GM12878 (cell line): ENCODE measurements around the gene TMEM201. TPM values are rescaled to one million over a fixed set of nuclear protein-coding genes. Genes with fewer than 3 reads are reported as not detected.

Experiments
- ATAC-seq: fragments of 200-7000 bp; cut with Tn5 transposase; 3 replicates; pipeline ENCODE4 v1.9.1; 2020; ENCODE audit warnings: mild to moderate bottlenecking, moderate library complexity
- BruUV-seq: library from RNA; stranded (reverse); fragments of 400-500 nt; replicated peaks from 2 replicates; lab custom pipeline; 2021; lab: Mats Ljungman, UMichigan
- CTCF ChIA-PET: fragments of 300-600 bp; sonication (Branson Sonifier 250); formaldehyde crosslinking; extraction: SDS; loops from one replicate; lab custom pipeline; 2021; ENCODE audit warnings: inconsistent platforms; lab: Yijun Ruan, JAX
- POLR2A ChIA-PET: fragments of 350-600 bp; formaldehyde crosslinking; extraction: SDS; loops from one replicate; lab custom pipeline; 2021; ENCODE audit warnings: inconsistent platforms; lab: Charles Lee
- RAD21 ChIA-PET: fragments of 300-600 bp; sonication (Branson Sonifier 250); formaldehyde crosslinking; loops from one replicate; lab custom pipeline; 2023; ENCODE audit warnings: antibody characterized with exemption; ENCODE audit not compliant: unreplicated experiment; lab: Charles Lee
- SMC1A ChIA-PET: fragments of 300-600 bp; sonication (Branson Sonifier 250); formaldehyde crosslinking; loops from one replicate; lab custom pipeline; 2023; ENCODE audit not compliant: unreplicated experiment, uncharacterized antibody; lab: Charles Lee
- DNase-seq: peaks from one replicate; pipeline ENCODE4 v3.0.0-alpha.2; 2011; ENCODE audit warnings: low read depth, low spot score
- FAIRE-seq: peaks from 3 replicates; lab custom pipeline; 2011; peaks lifted over from hg19 to GRCh38; lab: Jason Lieb, UNC
- H2AFZ ChIP-seq: 2 replicates; pipeline ENCODE4 v1.6.0; 2011; ENCODE audit warnings: low read depth, low read length, control low read depth; ENCODE audit not compliant: control insufficient read depth
- H3K27ac ChIP-seq: 2 replicates; pipeline ENCODE4 v1.5.1; 2011; ENCODE audit warnings: control low read depth; ENCODE audit not compliant: control insufficient read depth, insufficient read depth
- H3K27me3 ChIP-seq, 2 experiments: replicated peaks in 1 of 2; 2 replicates each; pipeline versions ENCODE4 v1.6.0 to v1.6.1; 2011; ENCODE audit warnings: low read length in 1 of 2; ENCODE audit not compliant: control insufficient read depth in 2 of 2, insufficient read depth in 2 of 2
- H3K36me3 ChIP-seq, 2 experiments: 2 replicates each; pipeline ENCODE4 v1.5.1; 2011; ENCODE audit warnings: low read length in 1 of 2; ENCODE audit not compliant: control insufficient read depth in 2 of 2, insufficient read depth in 2 of 2
- H3K4me1 ChIP-seq: 2 replicates; pipeline ENCODE4 v1.6.1; 2011; ENCODE audit warnings: mild to moderate bottlenecking, low read length, moderate library complexity, mixed read lengths; ENCODE audit not compliant: control insufficient read depth, insufficient read depth
- H3K4me2 ChIP-seq: 2 replicates; pipeline ENCODE4 v1.6.0; 2011; ENCODE audit warnings: control low read depth; ENCODE audit not compliant: control insufficient read depth, insufficient read depth
- H3K4me3 ChIP-seq: fragments of 200-600 bp; sonication (generic); 2 replicates; pipeline ENCODE4 v1.5.1; 2016
- H3K79me2 ChIP-seq: 2 replicates; pipeline ENCODE4 v1.6.0; 2011; ENCODE audit warnings: low read length; ENCODE audit not compliant: control insufficient read depth, insufficient read depth
- H3K9ac ChIP-seq: 2 replicates; pipeline ENCODE4 v1.8.0; 2011; ENCODE audit warnings: low read length, control low read depth, mixed read lengths; ENCODE audit not compliant: control insufficient read depth, insufficient read depth
- H3K9me3 ChIP-seq: replicated peaks from 3 replicates; pipeline ENCODE4 v1.5.1; 2011; ENCODE audit warnings: mild to moderate bottlenecking, low read length; ENCODE audit not compliant: control insufficient read depth, insufficient read depth
- H4K20me1 ChIP-seq: 2 replicates; pipeline ENCODE4 v1.6.0; 2011; ENCODE audit not compliant: control insufficient read depth, insufficient read depth
- CHD4 ChIP-seq: fragments of 200-600 bp; sonication (generic); IDR thresholded peaks from 2 replicates; pipeline ENCODE4 v1.6.1; 2016; ENCODE audit warnings: mild to moderate bottlenecking
- IKZF2 ChIP-seq, 2 experiments: fragments of 450-650 bp; IDR thresholded peaks; 2 replicates each; pipeline ENCODE4 v1.6.1; 2017; ENCODE audit warnings: mild to moderate bottlenecking in 2 of 2, moderate library complexity in 2 of 2
- LARP7 ChIP-seq: fragments of 450-650 bp; IDR thresholded peaks from 2 replicates; pipeline ENCODE4 v1.6.1; 2017; ENCODE audit warnings: mild to moderate bottlenecking
- RELB ChIP-seq: fragments of 450-650 bp; IDR thresholded peaks from 2 replicates; pipeline ENCODE4 v1.6.1; 2017; ENCODE audit warnings: low read depth, mild to moderate bottlenecking, moderate library complexity
- SIN3A ChIP-seq: IDR thresholded peaks from 2 replicates; pipeline ENCODE4 v1.6.1; 2012; ENCODE audit warnings: low read depth, low read length, improper control_type of control experiment
- USF1 ChIP-seq: IDR thresholded peaks from 2 replicates; pipeline ENCODE4 v1.6.1; 2011; ENCODE audit warnings: borderline replicate concordance, low read depth, mild to moderate bottlenecking, moderate library complexity, mixed read lengths, low read length; ENCODE audit not compliant: insufficient read depth; ENCODE audit errors: extremely low read length
- YBX1 ChIP-seq: fragments of 450-650 bp; IDR thresholded peaks from 2 replicates; pipeline ENCODE4 v1.6.1; 2016; ENCODE audit warnings: antibody characterized with exemption
- ZBED1 ChIP-seq: IDR thresholded peaks from 2 replicates; pipeline ENCODE4 v1.6.1; 2016; ENCODE audit warnings: borderline replicate concordance
- ZBTB33 ChIP-seq: fragments of 450-650 bp; IDR thresholded peaks from 2 replicates; pipeline ENCODE4 v1.6.1; 2017; ENCODE audit warnings: mild to moderate bottlenecking
- WGBS: methylation state at CpG from one replicate; pipeline ENCODE4 v1.1.6; 2016; ENCODE audit warnings: low lambda C conversion rate; ENCODE audit not compliant: insufficient replicate concordance, insufficient coverage; ENCODE audit errors: missing lambda C conversion rate; 5-methylcytosine and 5-hydroxymethylcytosine counted together
- in situ Hi-C: fragments of 300-500 bp; cut with MboI; formaldehyde crosslinking; loops from 9 replicates; pipeline ENCODE4 v1.14.3; 2018; ENCODE audit warnings: mixed read lengths
- intact Hi-C: fragments of 100-400 bp; cut with micrococcal nuclease; formaldehyde crosslinking; loops from one replicate; pipeline ENCODE4 v1.14.2; 2022; ENCODE audit not compliant: unreplicated experiment
- polyA plus RNA-seq, 11 experiments: library from polyadenylated mRNA; depleted of rRNA in 4 of 11; unstranded in 6 of 11; stranded (reverse) in 5 of 11; fragments of >200 nt; fragmentation: Nextera tagmentation in 4 of 11; fragmentation: Illumina TruSeq in 1 of 11; extraction: Ambion mirVana in 4 of 11; extraction: Trizol in 1 of 11; gene quantifications; 1 replicate in 1 of 11; 2 replicates in 10 of 11; pipeline versions ENCODE4 v1.2.1 to v1.2.3, GENCODE V29; 2011 to 2016; ENCODE audit warnings: inconsistent platforms in 2 of 11, missing spikeins in 2 of 11, low read depth in 1 of 11
- total RNA-seq, 4 experiments: library from RNA; depleted of rRNA in 3 of 4; stranded (reverse); fragments of >200 nt in 3 of 4; fragmentation: Illumina TruSeq in 1 of 4; extraction: Trizol in 1 of 4; gene quantifications; 2 replicates each; pipeline versions ENCODE4 v1.2.1 to v1.2.3, GENCODE V29; 2013 to 2021
- TF ChIP-seq, protein P1 (sequence below): fragments of 450-650 bp; IDR thresholded peaks from 2 replicates; pipeline ENCODE4 v1.6.1; 2017; ENCODE audit warnings: mild to moderate bottlenecking, moderate library complexity

TMEM201 gene
- total and polyA plus RNA-seq, 10 of the 15 experiments (the other 5 are each of a cell fraction or from before 2014, with no cell fraction given) = 0.13 to 26.6 (median 6.1) TPM

GRCh38 chr1:9561429-9561828 lies 27.3 kb upstream of the TMEM201 start:
- Histone ChIP-seq H3K27me3 (no peaks in the 10 kb centered on the region), H3K36me3 (peaks cover under 1 to 8% of the 10 kb centered on the region in 2 experiments), H3K27ac (no peak overlapping the region), H3K79me2 (no peaks in the 10 kb centered on the region; the same call in 1 of the 2 replicates), H3K4me2 (no peak overlapping the region), H4K20me1 (no peaks in the 10 kb centered on the region), H3K4me1 (no peaks in the 10 kb centered on the region), H2AFZ (no peak overlapping the region), H3K9me3 (no peaks in the 10 kb centered on the region)
- ChIA-PET SMC1A (interaction anchor here (0.6 kb wide), 1 partner anchor 18 kb away, joined by 3 read pairs; no protein-coding TSS in a partner anchor), RAD21 (no interaction called here), CTCF (interaction anchor here (3.1 kb wide), 1 partner anchor 12 kb away, joined by 17 read pairs; no protein-coding TSS in a partner anchor)
- ATAC-seq = no peak
- in situ Hi-C loops = no loop called here
- WGBS = 93% methylated on average over 3 of the region's 3 CpGs
- DNase-seq = no peak
- FAIRE-seq = no peak
- intact Hi-C loops = no loop called here
- TF ChIP-seq CHD4 (no peak), USF1 (no peak), ZBTB33 (no peak), IKZF2 (IDR thresholded peaks at IDR 0.05) (no peak), SIN3A (no peak), YBX1 (no peak), ZBED1 (no peak), LARP7 (no peak), RELB (no peak)
- TF ChIP-seq, protein P1, sequence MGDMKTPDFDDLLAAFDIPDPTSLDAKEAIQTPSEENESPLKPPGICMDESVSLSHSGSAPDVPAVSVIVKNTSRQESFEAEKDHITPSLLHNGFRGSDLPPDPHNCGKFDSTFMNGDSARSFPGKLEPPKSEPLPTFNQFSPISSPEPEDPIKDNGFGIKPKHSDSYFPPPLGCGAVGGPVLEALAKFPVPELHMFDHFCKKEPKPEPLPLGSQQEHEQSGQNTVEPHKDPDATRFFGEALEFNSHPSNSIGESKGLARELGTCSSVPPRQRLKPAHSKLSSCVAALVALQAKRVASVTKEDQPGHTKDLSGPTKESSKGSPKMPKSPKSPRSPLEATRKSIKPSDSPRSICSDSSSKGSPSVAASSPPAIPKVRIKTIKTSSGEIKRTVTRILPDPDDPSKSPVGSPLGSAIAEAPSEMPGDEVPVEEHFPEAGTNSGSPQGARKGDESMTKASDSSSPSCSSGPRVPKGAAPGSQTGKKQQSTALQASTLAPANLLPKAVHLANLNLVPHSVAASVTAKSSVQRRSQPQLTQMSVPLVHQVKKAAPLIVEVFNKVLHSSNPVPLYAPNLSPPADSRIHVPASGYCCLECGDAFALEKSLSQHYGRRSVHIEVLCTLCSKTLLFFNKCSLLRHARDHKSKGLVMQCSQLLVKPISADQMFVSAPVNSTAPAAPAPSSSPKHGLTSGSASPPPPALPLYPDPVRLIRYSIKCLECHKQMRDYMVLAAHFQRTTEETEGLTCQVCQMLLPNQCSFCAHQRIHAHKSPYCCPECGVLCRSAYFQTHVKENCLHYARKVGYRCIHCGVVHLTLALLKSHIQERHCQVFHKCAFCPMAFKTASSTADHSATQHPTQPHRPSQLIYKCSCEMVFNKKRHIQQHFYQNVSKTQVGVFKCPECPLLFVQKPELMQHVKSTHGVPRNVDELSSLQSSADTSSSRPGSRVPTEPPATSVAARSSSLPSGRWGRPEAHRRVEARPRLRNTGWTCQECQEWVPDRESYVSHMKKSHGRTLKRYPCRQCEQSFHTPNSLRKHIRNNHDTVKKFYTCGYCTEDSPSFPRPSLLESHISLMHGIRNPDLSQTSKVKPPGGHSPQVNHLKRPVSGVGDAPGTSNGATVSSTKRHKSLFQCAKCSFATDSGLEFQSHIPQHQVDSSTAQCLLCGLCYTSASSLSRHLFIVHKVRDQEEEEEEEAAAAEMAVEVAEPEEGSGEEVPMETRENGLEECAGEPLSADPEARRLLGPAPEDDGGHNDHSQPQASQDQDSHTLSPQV = no peak
- TF ChIP-seq, all 136 proteins: peak for 0
- Histone ChIP-seq H3K9ac (no peak overlapping the region), H3K4me3 (no peak overlapping the region)
- POLR2A ChIA-PET = interaction anchor here (0.6 kb wide), 1 partner anchor 204 kb away, joined by 3 read pairs; no protein-coding TSS in a partner anchor
- no TSS peak for BruUV-seq
